Testis (tissue), 3 donors: ENCODE measurements around the gene DENND5B. TPM values are rescaled to one million over a fixed set of nuclear protein-coding genes. Genes with fewer than 3 reads are reported as not detected.
"Not testable (repeated sequence)": the region's sequence is repeated elsewhere in the genome, so short reads cannot be mapped to it uniquely, and the experiment has no call there.

Experiments
- DNase-seq: peaks from one replicate; pipeline ENCODE4 v3.0.0-alpha.2; 2019
- H3K27ac ChIP-seq, 2 donors: fragments of 200-600 bp; sonication (generic); one replicate each; pipeline ENCODE4 v1.5.1; 2019
- H3K27me3 ChIP-seq: fragments of 200-600 bp; sonication (generic); one replicate; pipeline ENCODE4 v1.5.1; 2019
- H3K36me3 ChIP-seq: fragments of 200-600 bp; sonication (generic); one replicate; pipeline ENCODE4 v1.5.1; 2017; ENCODE audit warnings: low read depth; ENCODE audit errors: missing control alignments
- H3K4me1 ChIP-seq: fragments of 200-600 bp; sonication (generic); one replicate; pipeline ENCODE4 v1.5.1; 2019
- H3K4me3 ChIP-seq, 2 donors: fragments of 200-600 bp; sonication (generic); one replicate each; pipeline ENCODE4 v1.5.1; 2017 to 2019
- H3K9me3 ChIP-seq: fragments of 200-600 bp; sonication (generic); one replicate; pipeline ENCODE4 v1.5.1; 2017
- CTCF ChIP-seq, 3 experiments: fragments of 450-650 bp in 2 of 3; fragments of 200-600 bp in 1 of 3; sonication (generic) in 1 of 3; IDR thresholded peaks; one replicate each; pipeline ENCODE4 v1.5.1; 2016 to 2019; ENCODE audit warnings: antibody characterized with exemption in 3 of 3, mild to moderate bottlenecking in 2 of 3, moderate library complexity in 1 of 3
- POLR2A ChIP-seq: fragments of 450-650 bp; IDR thresholded peaks from one replicate; pipeline ENCODE4 v1.6.1; 2017; ENCODE audit warnings: antibody characterized with exemption, mild to moderate bottlenecking, moderate library complexity
- WGBS, 2 donors: methylation state at CpG; one replicate each; pipeline ENCODE4 v1.1.5; 2018; 5-methylcytosine and 5-hydroxymethylcytosine counted together
- intact Hi-C: fragments of 100-400 bp; cut with DNase I; formaldehyde crosslinking; loops from one replicate; pipeline ENCODE4 v1.15.1; 2023; ENCODE audit warnings: low total_unique reads
- polyA plus RNA-seq: library from polyadenylated mRNA; stranded (reverse); fragments of 350-450 nt; fragmentation: Illumina TruSeq; extraction: RNeasy Lipid Tissue Mini Kit (QIAGEN cat#74804); gene quantifications from one replicate; pipeline ENCODE4 v1.2.3, GENCODE V29; 2014; ENCODE audit warnings: low read depth, low replicate concordance; ENCODE audit not compliant: insufficient read depth
- total RNA-seq, 2 donors: library from RNA; depleted of rRNA; stranded (reverse); fragments of >200 nt; gene quantifications; one replicate each; pipeline ENCODE4 v1.2.3, GENCODE V29; 2016

Gene DENND5B
- total and polyA plus RNA-seq, 3 donors from 2014 or later: 34.7 to 62.3 (median 60.4) TPM

- WGBS, 2 donors: 87 to 90% methylated on average over 5 of the region's 5 CpGs
- H3K9me3 ChIP-seq: no peaks in the 10 kb centered on the region
- TF ChIP-seq CTCF (IDR thresholded peaks at IDR 0.05) (no peak), POLR2A (no peak)
- no peaks in the 10 kb centered on the region for H3K4me1 ChIP-seq
- H3K27me3 ChIP-seq: no peaks in the 10 kb centered on the region
- no peak overlapping the region for H3K4me3 ChIP-seq
- intact Hi-C loops: no loop called here
- H3K27ac ChIP-seq: no peak overlapping the region
- no peak for DNase-seq
- H3K36me3 ChIP-seq: no peaks in the 10 kb centered on the region
Observed at GRCh38 chr12:31557707-31558106, 33.2 kb downstream of the DENND5B start.

- H3K9me3 ChIP-seq, DNase-seq: not testable (repeated sequence)
- 93 to 99% methylated on average over 7 to 9 of the region's 9 CpGs for WGBS, 2 donors
Observed at GRCh38 chr12:31555466-31555865, 35.5 kb downstream of the DENND5B start.

GRCh38 chr12:31550590-31550989, 40.3 kb downstream of the DENND5B start:
- intact Hi-C loops, H3K36me3 ChIP-seq, H3K27me3 ChIP-seq, H3K4me3 ChIP-seq, H3K27ac ChIP-seq, DNase-seq, H3K9me3 ChIP-seq, H3K4me1 ChIP-seq: not testable (repeated sequence)
- WGBS, 2 donors: 92 to 100% methylated on average over 3 of the region's 3 CpGs

More at GRCh38 chr12:31555466-31555865, 35.5 kb downstream of the DENND5B start:
- H3K27me3 ChIP-seq, H3K27ac ChIP-seq, H3K36me3 ChIP-seq, H3K4me3 ChIP-seq, intact Hi-C loops, H3K4me1 ChIP-seq: not testable (repeated sequence)

- no peaks in the 10 kb centered on the region for H3K27me3 ChIP-seq
- intact Hi-C loops: no loop called here
- H3K27ac ChIP-seq: no peak overlapping the region
- no peaks in the 10 kb centered on the region for H3K9me3 ChIP-seq
- H3K4me3 ChIP-seq: no peak overlapping the region
- no peaks in the 10 kb centered on the region for H3K36me3 ChIP-seq
- DNase-seq: no peak
- no peak for TF ChIP-seq POLR2A
- no peak for TF ChIP-seq CTCF (IDR thresholded peaks at IDR 0.05)
- H3K4me1 ChIP-seq: no peaks in the 10 kb centered on the region
Observed at GRCh38 chr12:31536672-31537071, 54.3 kb downstream of the DENND5B start.

GRCh38 chr12:31533470-31533869, 57.5 kb downstream of the DENND5B start:
- TF ChIP-seq CTCF (IDR thresholded peaks at IDR 0.05) (no peak), POLR2A (no peak)
- intact Hi-C loops: no loop called here

GRCh38 chr12:31531893-31532292, 59.0 kb downstream of the DENND5B start:
- no peak for TF ChIP-seq POLR2A
- TF ChIP-seq CTCF (IDR thresholded peaks at IDR 0.05): no peak
- Histone ChIP-seq H3K4me3 (no peak overlapping the region), H3K36me3 (no peaks in the 10 kb centered on the region), H3K4me1 (no peaks in the 10 kb centered on the region), H3K9me3 (no peaks in the 10 kb centered on the region), H3K27ac (no peak overlapping the region), H3K27me3 (no peaks in the 10 kb centered on the region)
- whole genome bisulfite sequencing, 2 donors: 70 to 74% methylated on average over 1 of the region's 1 CpG
- intact Hi-C loops: no loop called here
- no peak for DNase-seq

More at GRCh38 chr12:31533470-31533869, 57.5 kb downstream of the DENND5B start:
- Histone ChIP-seq H3K4me1 (no peaks in the 10 kb centered on the region), H3K36me3 (no peaks in the 10 kb centered on the region), H3K9me3 (no peaks in the 10 kb centered on the region), H3K27ac (no peak overlapping the region), H3K27me3 (no peaks in the 10 kb centered on the region), H3K4me3 (no peak overlapping the region)
- no peak for DNase-seq
